ENCODE data around the gene IQCM. TPM values are rescaled to one million over a fixed set of nuclear protein-coding genes. Genes with fewer than 3 reads are reported as not detected.

IQCM gene
- total RNA-seq, 1 donor from 2014 or later = not detected

DNA sequence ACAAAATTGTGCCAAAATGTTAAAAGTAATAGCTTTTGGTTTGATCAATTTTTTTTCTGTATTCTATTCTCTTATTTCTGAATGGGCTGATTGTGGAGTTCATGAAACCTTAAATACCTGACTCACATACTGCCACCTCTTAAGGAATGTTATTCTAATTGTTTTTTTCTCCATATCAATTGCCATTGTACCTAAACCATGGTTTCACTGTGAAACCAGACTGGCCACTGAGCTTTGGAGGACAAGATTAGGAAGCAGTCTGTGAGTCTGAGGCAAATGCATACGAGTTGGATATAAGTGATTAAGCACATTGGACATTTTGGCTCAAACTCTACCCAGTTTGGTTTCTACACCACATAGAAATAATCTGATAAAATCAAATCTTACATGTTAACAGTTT, 184.0 kb downstream of the IQCM start:
- TF ChIP-seq, protein P1, sequence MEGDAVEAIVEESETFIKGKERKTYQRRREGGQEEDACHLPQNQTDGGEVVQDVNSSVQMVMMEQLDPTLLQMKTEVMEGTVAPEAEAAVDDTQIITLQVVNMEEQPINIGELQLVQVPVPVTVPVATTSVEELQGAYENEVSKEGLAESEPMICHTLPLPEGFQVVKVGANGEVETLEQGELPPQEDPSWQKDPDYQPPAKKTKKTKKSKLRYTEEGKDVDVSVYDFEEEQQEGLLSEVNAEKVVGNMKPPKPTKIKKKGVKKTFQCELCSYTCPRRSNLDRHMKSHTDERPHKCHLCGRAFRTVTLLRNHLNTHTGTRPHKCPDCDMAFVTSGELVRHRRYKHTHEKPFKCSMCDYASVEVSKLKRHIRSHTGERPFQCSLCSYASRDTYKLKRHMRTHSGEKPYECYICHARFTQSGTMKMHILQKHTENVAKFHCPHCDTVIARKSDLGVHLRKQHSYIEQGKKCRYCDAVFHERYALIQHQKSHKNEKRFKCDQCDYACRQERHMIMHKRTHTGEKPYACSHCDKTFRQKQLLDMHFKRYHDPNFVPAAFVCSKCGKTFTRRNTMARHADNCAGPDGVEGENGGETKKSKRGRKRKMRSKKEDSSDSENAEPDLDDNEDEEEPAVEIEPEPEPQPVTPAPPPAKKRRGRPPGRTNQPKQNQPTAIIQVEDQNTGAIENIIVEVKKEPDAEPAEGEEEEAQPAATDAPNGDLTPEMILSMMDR (conservative IDR thresholded peaks at IDR 0.05; ENCODE audit: low read depth, low read length) = no peak
- no peak overlapping the region for H3K4me3 ChIP-seq (ENCODE audit: low read depth, low read length)
- no peak for DNase-seq (ENCODE audit: low read depth)

- DNase-seq (ENCODE audit: low read depth) = no peak
- no peak overlapping the region for H3K4me3 ChIP-seq (ENCODE audit: low read depth, low read length)
- TF ChIP-seq, protein P1 (conservative IDR thresholded peaks at IDR 0.05; ENCODE audit: low read depth, low read length) = no peak
Observed at GRCh38 chr4:149630064-149630463, 185.6 kb downstream of the IQCM start.

DNA sequence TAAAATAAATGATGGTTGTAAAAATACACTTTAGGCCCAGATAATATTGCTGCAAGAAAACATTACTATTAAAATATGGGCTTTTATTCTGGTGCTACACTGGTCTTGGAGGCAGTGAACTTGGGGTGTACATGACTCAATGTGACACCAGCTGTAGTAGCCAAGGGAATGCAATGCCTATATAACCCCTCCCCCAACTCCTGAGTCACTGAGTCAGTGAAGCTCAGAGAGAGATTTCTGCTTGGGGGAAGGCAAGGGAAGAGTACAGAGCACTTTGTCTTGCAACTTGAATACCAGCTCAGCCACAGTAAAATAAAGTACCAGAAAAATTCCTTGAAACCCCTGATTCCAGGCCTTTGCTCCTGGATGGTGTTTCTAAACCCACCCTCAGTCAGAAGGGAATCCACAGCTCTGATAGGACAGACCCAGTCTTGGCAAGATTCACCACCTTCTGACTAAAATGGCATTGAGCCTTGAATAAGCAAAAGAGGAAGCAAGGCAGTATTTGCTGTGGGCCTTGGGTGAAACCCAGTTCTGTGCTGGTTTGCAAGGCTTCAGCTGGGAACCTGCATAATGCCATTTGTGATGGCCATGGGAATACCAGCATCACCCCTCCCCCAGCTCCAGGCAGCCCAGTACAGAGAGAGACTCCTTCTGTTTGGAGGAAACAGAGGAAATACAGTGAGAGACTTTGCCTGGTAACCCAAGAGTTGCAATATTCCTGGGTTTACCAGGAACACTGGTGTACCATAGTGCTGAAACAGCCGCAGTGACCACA, 209.9 kb downstream of the IQCM start:
- H3K4me3 ChIP-seq (ENCODE audit: low read depth, low read length) = no peak overlapping the region

GRCh38 chr4:149604827-149605226, 210.8 kb downstream of the IQCM start:
- DNase-seq (ENCODE audit: low read depth) = no peak
- TF ChIP-seq, protein P1 (conservative IDR thresholded peaks at IDR 0.05; ENCODE audit: low read depth, low read length) = no peak
- no peak overlapping the region for H3K4me3 ChIP-seq (ENCODE audit: low read depth, low read length)

More for the DNA sequence above, 209.9 kb downstream of the IQCM start:
- peak; percentile 81 for DNase-seq (ENCODE audit: low read depth)
- TF ChIP-seq, protein P1 (conservative IDR thresholded peaks at IDR 0.05; ENCODE audit: low read depth, low read length) = no peak

GRCh38 chr4:149595500-149595899, 220.1 kb downstream of the IQCM start:
- H3K4me3 ChIP-seq (ENCODE audit: low read depth, low read length) = no peak overlapping the region
- DNase-seq (ENCODE audit: low read depth) = no peak
- TF ChIP-seq, protein P1 (conservative IDR thresholded peaks at IDR 0.05; ENCODE audit: low read depth, low read length) = no peak

- DNase-seq (ENCODE audit: low read depth) = no peak
- no peak overlapping the region for H3K4me3 ChIP-seq (ENCODE audit: low read depth, low read length)
- TF ChIP-seq, protein P1 (conservative IDR thresholded peaks at IDR 0.05; ENCODE audit: low read depth, low read length) = no peak
Observed at GRCh38 chr4:149589826-149590225, 225.8 kb downstream of the IQCM start.

GRCh38 chr4:149584722-149585121, 230.9 kb downstream of the IQCM start:
- no peak overlapping the region for H3K4me3 ChIP-seq (ENCODE audit: low read depth, low read length)
- TF ChIP-seq, protein P1 (conservative IDR thresholded peaks at IDR 0.05; ENCODE audit: low read depth, low read length) = no peak
- DNase-seq (ENCODE audit: low read depth) = no peak

Data from epithelial cell of proximal tubule (primary cell).